Measurements from ENCODE around the gene WASF3. TPM values are rescaled to one million over a fixed set of nuclear protein-coding genes. Genes with fewer than 3 reads are reported as not detected.

The WASF3 gene
- total and polyA plus RNA-seq, 10 of the 15 experiments (the other 5 are each of a cell fraction or from before 2014, with no cell fraction given) = under 0.01 to 0.10 (median 0.01) TPM; not detected in 7

DNA sequence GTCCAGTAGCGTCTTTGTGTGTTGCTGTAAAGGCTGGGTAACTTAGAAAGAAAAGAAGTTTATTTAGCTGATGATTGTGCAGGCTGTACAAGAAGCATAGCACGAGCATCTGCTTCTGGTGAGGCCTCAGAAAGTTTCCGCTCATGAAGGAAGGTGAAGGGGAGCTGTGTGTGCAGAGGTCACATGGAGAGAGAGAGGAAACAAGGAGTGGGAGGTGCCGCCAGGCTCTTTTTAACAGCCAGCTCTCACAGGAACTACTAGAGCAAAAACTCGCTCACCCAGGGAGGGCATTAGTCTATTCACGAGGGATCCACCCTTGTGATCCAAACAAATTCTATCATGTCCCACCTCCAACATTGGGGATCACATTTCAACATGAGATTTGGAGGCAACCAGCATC lies 103.3 kb downstream of the WASF3 start:
- no peak overlapping the region for H3K4me2 ChIP-seq (ENCODE audit: control insufficient read depth, insufficient read depth)
- no peaks in the 10 kb centered on the region for H3K9me3 ChIP-seq (replicated peaks; ENCODE audit: control insufficient read depth, insufficient read depth, low read length)
- no peaks in the 10 kb centered on the region for H3K36me3 ChIP-seq (ENCODE audit: control insufficient read depth in 2 of 2, insufficient read depth in 2 of 2, low read length in 1 of 2)
- DNase-seq (ENCODE audit: low read depth, low spot score) = no peak
- TF ChIP-seq EGR1 (IDR thresholded peaks at IDR 0.05; ENCODE audit: borderline replicate concordance in 1 of 2, low read depth in 2 of 2, low read length in 2 of 2) (no peak), GATAD2B (conservative IDR thresholded peaks at IDR 0.05; ENCODE audit: low read depth) (no peak), WRNIP1 (IDR thresholded peaks at IDR 0.05; ENCODE audit: borderline replicate concordance, low read depth, low read length) (no peak), TBL1XR1 (IDR thresholded peaks at IDR 0.05; ENCODE audit: low read depth, low read length) (no peak), ZNF207 (IDR thresholded peaks at IDR 0.05; ENCODE audit: borderline replicate concordance) (no peak), CREB1 (IDR thresholded peaks at IDR 0.05; ENCODE audit: low read depth) (no peak), BRCA1 (IDR thresholded peaks at IDR 0.05; ENCODE audit: low read depth, low read length) (no peak), RAD21 (IDR thresholded peaks at IDR 0.05; ENCODE audit: insufficient read depth, low read depth, low read length) (no peak)
- TF ChIP-seq, protein P1, sequence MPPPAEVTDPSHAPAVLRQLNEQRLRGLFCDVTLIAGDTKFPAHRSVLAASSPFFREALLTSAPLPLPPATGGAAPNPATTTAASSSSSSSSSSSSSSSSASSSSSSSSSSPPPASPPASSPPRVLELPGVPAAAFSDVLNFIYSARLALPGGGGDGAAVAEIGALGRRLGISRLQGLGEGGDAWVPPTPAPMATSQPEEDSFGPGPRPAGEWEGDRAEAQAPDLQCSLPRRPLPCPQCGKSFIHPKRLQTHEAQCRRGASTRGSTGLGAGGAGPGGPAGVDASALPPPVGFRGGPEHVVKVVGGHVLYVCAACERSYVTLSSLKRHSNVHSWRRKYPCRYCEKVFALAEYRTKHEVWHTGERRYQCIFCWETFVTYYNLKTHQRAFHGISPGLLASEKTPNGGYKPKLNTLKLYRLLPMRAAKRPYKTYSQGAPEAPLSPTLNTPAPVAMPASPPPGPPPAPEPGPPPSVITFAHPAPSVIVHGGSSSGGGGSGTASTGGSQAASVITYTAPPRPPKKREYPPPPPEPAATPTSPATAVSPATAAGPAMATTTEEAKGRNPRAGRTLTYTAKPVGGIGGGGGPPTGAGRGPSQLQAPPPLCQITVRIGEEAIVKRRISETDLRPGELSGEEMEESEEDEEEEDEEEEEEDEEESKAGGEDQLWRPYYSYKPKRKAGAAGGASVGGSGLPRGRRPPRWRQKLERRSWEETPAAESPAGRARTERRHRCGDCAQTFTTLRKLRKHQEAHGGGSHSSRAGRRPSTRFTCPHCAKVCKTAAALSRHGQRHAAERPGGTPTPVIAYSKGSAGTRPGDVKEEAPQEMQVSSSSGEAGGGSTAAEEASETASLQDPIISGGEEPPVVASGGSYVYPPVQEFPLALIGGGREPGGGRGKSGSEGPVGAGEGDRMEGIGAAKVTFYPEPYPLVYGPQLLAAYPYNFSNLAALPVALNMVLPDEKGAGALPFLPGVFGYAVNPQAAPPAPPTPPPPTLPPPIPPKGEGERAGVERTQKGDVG (CRISPR knock-in tag; IDR thresholded peaks at IDR 0.05) = no peak
- TF ChIP-seq, protein P2, sequence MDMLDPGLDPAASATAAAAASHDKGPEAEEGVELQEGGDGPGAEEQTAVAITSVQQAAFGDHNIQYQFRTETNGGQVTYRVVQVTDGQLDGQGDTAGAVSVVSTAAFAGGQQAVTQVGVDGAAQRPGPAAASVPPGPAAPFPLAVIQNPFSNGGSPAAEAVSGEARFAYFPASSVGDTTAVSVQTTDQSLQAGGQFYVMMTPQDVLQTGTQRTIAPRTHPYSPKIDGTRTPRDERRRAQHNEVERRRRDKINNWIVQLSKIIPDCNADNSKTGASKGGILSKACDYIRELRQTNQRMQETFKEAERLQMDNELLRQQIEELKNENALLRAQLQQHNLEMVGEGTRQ (IDR thresholded peaks at IDR 0.05; ENCODE audit: borderline replicate concordance, low read depth, low read length) = no peak
- SMC1A ChIA-PET (ENCODE audit: uncharacterized antibody, unreplicated experiment) = no interaction called here
- no peaks in the 10 kb centered on the region for H4K20me1 ChIP-seq (ENCODE audit: control insufficient read depth, insufficient read depth)
- H3K27ac ChIP-seq (ENCODE audit: control insufficient read depth, insufficient read depth) = no peak overlapping the region
- H3K4me1 ChIP-seq (ENCODE audit: control insufficient read depth, insufficient read depth, low read length) = no peaks in the 10 kb centered on the region
- H3K9ac ChIP-seq (ENCODE audit: control insufficient read depth, insufficient read depth, low read length) = no peak overlapping the region
- intact Hi-C loops (cut with micrococcal nuclease; ENCODE audit: unreplicated experiment) (no loop called here), in situ Hi-C loops (cut with MboI) (no loop called here)
- POLR2A ChIA-PET = no interaction called here
- no peak overlapping the region for H3K4me3 ChIP-seq
- RAD21 ChIA-PET (ENCODE audit: unreplicated experiment) = no interaction called here
- no peaks in the 10 kb centered on the region for H3K79me2 ChIP-seq (ENCODE audit: control insufficient read depth, insufficient read depth, low read length)
- no peak overlapping the region for H2AFZ ChIP-seq (ENCODE audit: control insufficient read depth, low read depth, low read length)
- 0 out of 4 replicates have a peak, but pooled peaks cover 0 to 1% of the 10 kb centered on the region in 2 experiments for H3K27me3 ChIP-seq (replicated peaks in 1 of 2; ENCODE audit: control insufficient read depth in 2 of 2, insufficient read depth in 2 of 2, low read length in 1 of 2)
- ATAC-seq = no peak
- BruUV-seq (replicated peaks) = no TSS peak
- CTCF ChIA-PET = no interaction called here
- 29% methylated on average over 6 of the region's 6 CpGs for WGBS (ENCODE audit: insufficient coverage, insufficient replicate concordance, low lambda C conversion rate, missing lambda C conversion rate)
- no peak for FAIRE-seq
